ENCODE data around the gene CREB5. TPM values are rescaled to one million over a fixed set of nuclear protein-coding genes. Genes with fewer than 3 reads are reported as not detected.

Gene CREB5
- total and polyA plus RNA-seq, 7 donors: 0.86 to 33.8 (median 16.6) TPM

GRCh38 chr7:28671526-28671925 lies 259.2 kb downstream of the CREB5 start:
- Histone ChIP-seq H3K27me3 (ENCODE audit: insufficient read depth in 3 of 3, low read length in 2 of 3) (no peaks in the 10 kb centered on the region), H3K4me3 (no peak overlapping the region), H3K36me3 (ENCODE audit: insufficient read depth in 1 of 2, low read depth in 1 of 2) (no peaks in the 10 kb centered on the region), H3K9me3 (no peaks in the 10 kb centered on the region), H3K4me1 (no peaks in the 10 kb centered on the region), H3K27ac (no peak overlapping the region)
- no peak for ATAC-seq
- TF ChIP-seq CTCF (IDR thresholded peaks at IDR 0.05): no peak
- WGBS, 3 donors: 84 to 96% (median 94%) methylated on average over 4 of the region's 4 CpGs
- intact Hi-C loops (cut with DNase I): no loop called here
- no peak for DNase-seq

GRCh38 chr7:28672397-28672797 lies 260.1 kb downstream of the CREB5 start:
- no peak for ATAC-seq
- intact Hi-C loops (cut with DNase I): no loop called here
- Histone ChIP-seq H3K9me3 (no peaks in the 10 kb centered on the region), H3K4me1 (no peaks in the 10 kb centered on the region), H3K4me3 (no peak overlapping the region), H3K27me3 (ENCODE audit: insufficient read depth in 3 of 3, low read length in 2 of 3) (no peaks in the 10 kb centered on the region), H3K36me3 (ENCODE audit: insufficient read depth in 1 of 2, low read depth in 1 of 2) (no peaks in the 10 kb centered on the region), H3K27ac (no peak overlapping the region)
- TF ChIP-seq CTCF (IDR thresholded peaks at IDR 0.05): no peak
- DNase-seq: no peak
- 81 to 86% (median 84%) methylated on average over 3 of the region's 3 CpGs for WGBS, 3 donors

GRCh38 chr7:28674359-28674782 lies 262.1 kb downstream of the CREB5 start:
- H3K27ac ChIP-seq: no peak overlapping the region
- no peaks in the 10 kb centered on the region for H3K4me1 ChIP-seq
- intact Hi-C loops (cut with DNase I): no loop called here
- DNase-seq (no peak), ATAC-seq (peak; percentile 40 to 80 (median 62))
- no peak overlapping the region for H3K4me3 ChIP-seq
- 48 to 58% (median 57%) methylated on average over 5 of the region's 5 CpGs for WGBS, 3 donors
- H3K36me3 ChIP-seq (ENCODE audit: insufficient read depth in 1 of 2, low read depth in 1 of 2): no peaks in the 10 kb centered on the region
- H3K27me3 ChIP-seq (ENCODE audit: insufficient read depth in 3 of 3, low read length in 2 of 3): no peaks in the 10 kb centered on the region
- no peak for TF ChIP-seq CTCF (IDR thresholded peaks at IDR 0.05)
- H3K9me3 ChIP-seq: no peaks in the 10 kb centered on the region

GRCh38 chr7:28675429-28675828 lies 263.1 kb downstream of the CREB5 start:
- intact Hi-C loops (cut with DNase I): no loop called here
- 85 to 87% (median 86%) methylated on average over 3 of the region's 3 CpGs for WGBS, 3 donors
- no peak for TF ChIP-seq CTCF (IDR thresholded peaks at IDR 0.05)
- ATAC-seq (no peak), DNase-seq (no peak)
- Histone ChIP-seq H3K27ac (no peak overlapping the region), H3K9me3 (no peaks in the 10 kb centered on the region), H3K27me3 (ENCODE audit: insufficient read depth in 3 of 3, low read length in 2 of 3) (no peaks in the 10 kb centered on the region), H3K4me3 (no peak overlapping the region), H3K4me1 (no peaks in the 10 kb centered on the region), H3K36me3 (ENCODE audit: insufficient read depth in 1 of 2, low read depth in 1 of 2) (no peaks in the 10 kb centered on the region)

- Histone ChIP-seq H3K27me3 (ENCODE audit: insufficient read depth in 3 of 3, low read length in 2 of 3) (no peaks in the 10 kb centered on the region), H3K36me3 (ENCODE audit: insufficient read depth in 1 of 2, low read depth in 1 of 2) (no peaks in the 10 kb centered on the region), H3K4me3 (no peak overlapping the region), H3K27ac (no peak overlapping the region), H3K4me1 (no peaks in the 10 kb centered on the region), H3K9me3 (no peaks in the 10 kb centered on the region)
- no peak for DNase-seq
- no peak for ATAC-seq
- TF ChIP-seq CTCF (IDR thresholded peaks at IDR 0.05): no peak
- 96 to 98% (median 98%) methylated on average over 3 of the region's 3 CpGs for WGBS, 3 donors
- intact Hi-C loops (cut with DNase I): no loop called here
Measured at GRCh38 chr7:28677668-28678067, 265.4 kb downstream of the CREB5 start.

Measured in psoas muscle (tissue), 8 donors.